Smooth muscle cell (in vitro differentiated cells): Measurements from ENCODE around the gene TM4SF1. TPM values are rescaled to one million over a fixed set of nuclear protein-coding genes. Genes with fewer than 3 reads are reported as not detected.
A peak's percentile ranks its signal among the peaks of the same experiment; 100 is the strongest.

ENCODE experiments used
- DNase-seq: peaks from one replicate; lab custom pipeline; 2025; ENCODE audit not compliant: unreplicated experiment; lab: John Stamatoyannopoulos, UW
- H2AFZ ChIP-seq: fragments of 200-600 bp; sonication (generic); 2 replicates; pipeline ENCODE4 v1.6.0; 2016; ENCODE audit warnings: antibody characterized with exemption, low read depth, mild to moderate bottlenecking
- H3F3A ChIP-seq: fragments of 200-600 bp; sonication (generic); 2 replicates; pipeline ENCODE4 v1.6.0; 2017; ENCODE audit warnings: antibody characterized with exemption, low read depth
- H3K27ac ChIP-seq: fragments of 200-600 bp; sonication (generic); 2 replicates; pipeline ENCODE4 v1.5.1; 2016; ENCODE audit warnings: low read depth, mild to moderate bottlenecking
- H3K27me3 ChIP-seq: fragments of 200-600 bp; sonication (generic); 2 replicates; pipeline ENCODE4 v1.6.1; 2016; ENCODE audit warnings: low read depth, mild to moderate bottlenecking
- H3K36me3 ChIP-seq: fragments of 200-600 bp; sonication (generic); 2 replicates; pipeline ENCODE4 v1.5.1; 2016; ENCODE audit warnings: low read depth
- H3K4me1 ChIP-seq: fragments of 200-600 bp; sonication (generic); 2 replicates; pipeline ENCODE4 v1.5.1; 2016; ENCODE audit warnings: low read depth
- H3K4me2 ChIP-seq: fragments of 200-600 bp; sonication (generic); 2 replicates; pipeline ENCODE4 v1.6.0; 2016; ENCODE audit warnings: mild to moderate bottlenecking
- H3K4me3 ChIP-seq: fragments of 200-600 bp; sonication (generic); 2 replicates; pipeline ENCODE4 v1.5.1; 2016; ENCODE audit warnings: mild to moderate bottlenecking
- H3K79me2 ChIP-seq: fragments of 200-600 bp; sonication (generic); 2 replicates; pipeline ENCODE4 v1.6.0; 2016; ENCODE audit warnings: low read depth, mild to moderate bottlenecking
- H3K9ac ChIP-seq: fragments of 200-600 bp; sonication (generic); 2 replicates; pipeline ENCODE4 v1.6.0; 2016; ENCODE audit warnings: low read depth
- H3K9me3 ChIP-seq: fragments of 200-600 bp; sonication (generic); replicated peaks from 2 replicates; pipeline ENCODE4 v1.5.1; 2016; ENCODE audit warnings: low read depth
- H4K20me1 ChIP-seq: fragments of 200-600 bp; sonication (generic); 2 replicates; pipeline ENCODE4 v1.6.0; 2016; ENCODE audit warnings: low read depth
- CTCF ChIP-seq: fragments of 200-600 bp; sonication (generic); IDR thresholded peaks from 2 replicates; pipeline ENCODE4 v1.5.1; 2017; ENCODE audit warnings: borderline replicate concordance, mild to moderate bottlenecking, antibody characterized with exemption; ENCODE audit not compliant: insufficient read depth, poor library complexity, severe bottlenecking
- WGBS: methylation state at CpG from one replicate; pipeline ENCODE4 v1.1.7; 2016; ENCODE audit warnings: low lambda C conversion rate; 5-methylcytosine and 5-hydroxymethylcytosine counted together
- polyA plus RNA-seq: library from polyadenylated mRNA; unstranded; fragments of >200 nt; fragmentation: Nextera tagmentation; extraction: Ambion mirVana; gene quantifications from 2 replicates; pipeline ENCODE4 v1.2.1, GENCODE V29; 2016
- total RNA-seq: library from RNA; depleted of rRNA; stranded (reverse); fragments of >200 nt; gene quantifications from 2 replicates; pipeline ENCODE4 v1.2.3, GENCODE V29; 2014

The TM4SF1 gene
- total and polyA plus RNA-seq, 2 experiments from 2014 or later = 37.5 to 134 TPM

- no peaks in the 10 kb centered on the region for H3K79me2 ChIP-seq
- no peaks in the 10 kb centered on the region for H3K27me3 ChIP-seq
- no peaks in the 10 kb centered on the region for H3K36me3 ChIP-seq
- WGBS = 90% methylated on average over 2 of the region's 2 CpGs
- no peak overlapping the region for H3K27ac ChIP-seq
- DNase-seq = no peak
- H3K4me2 ChIP-seq = no peak overlapping the region
- no peak overlapping the region for H3K4me3 ChIP-seq
- TF ChIP-seq CTCF = no peak
- H3K9me3 ChIP-seq = no peaks in the 10 kb centered on the region
- H3F3A ChIP-seq = no peaks in the 10 kb centered on the region
- H3K4me1 ChIP-seq = no peaks in the 10 kb centered on the region
- H4K20me1 ChIP-seq = no peaks in the 10 kb centered on the region
- no peak overlapping the region for H3K9ac ChIP-seq
- H2AFZ ChIP-seq = no peak overlapping the region
Measured at GRCh38 chr3:149401926-149402310, 24.5 kb upstream of the TM4SF1 start.

- no peak overlapping the region for H2AFZ ChIP-seq
- no peak for DNase-seq
Measured at GRCh38 chr3:149401212-149401925, 23.9 kb upstream of the TM4SF1 start.

GRCh38 chr3:149400645-149401044 lies 23.2 kb upstream of the TM4SF1 start:
- TF ChIP-seq CTCF = no peak
- Histone ChIP-seq H4K20me1 (no peaks in the 10 kb centered on the region), H3K9ac (no peak overlapping the region), H2AFZ (no peak overlapping the region), H3K4me2 (no peak overlapping the region), H3K27ac (no peak overlapping the region), H3K79me2 (no peaks in the 10 kb centered on the region), H3K4me3 (peak overlapping the region; percentile 9), H3K9me3 (no peaks in the 10 kb centered on the region), H3K4me1 (peaks cover 1% of the 10 kb centered on the region), H3K27me3 (no peaks in the 10 kb centered on the region), H3F3A (no peaks in the 10 kb centered on the region), H3K36me3 (no peaks in the 10 kb centered on the region)
- DNase-seq = no peak

More at GRCh38 chr3:149401212-149401925, 23.9 kb upstream of the TM4SF1 start:
- H3K27ac ChIP-seq = no peak overlapping the region
- 59% methylated on average over 3 of the region's 3 CpGs for WGBS
- no peaks in the 10 kb centered on the region for H3K36me3 ChIP-seq
- no peak for TF ChIP-seq CTCF
- H3K27me3 ChIP-seq = no peaks in the 10 kb centered on the region
- H3K4me3 ChIP-seq = peak overlapping the region; percentile 9
- no peak overlapping the region for H3K4me2 ChIP-seq
- no peaks in the 10 kb centered on the region for H4K20me1 ChIP-seq
- no peaks in the 10 kb centered on the region for H3K4me1 ChIP-seq
- no peaks in the 10 kb centered on the region for H3K79me2 ChIP-seq
- H3F3A ChIP-seq = no peaks in the 10 kb centered on the region
- no peak overlapping the region for H3K9ac ChIP-seq
- no peaks in the 10 kb centered on the region for H3K9me3 ChIP-seq

- H3K9me3 ChIP-seq = no peaks in the 10 kb centered on the region
- no peak for DNase-seq
- H4K20me1 ChIP-seq = no peaks in the 10 kb centered on the region
- no peaks in the 10 kb centered on the region for H3K79me2 ChIP-seq
- H2AFZ ChIP-seq = no peak overlapping the region
- peaks cover 6% of the 10 kb centered on the region for H3K4me1 ChIP-seq
- H3K4me2 ChIP-seq = no peak overlapping the region
- H3K27me3 ChIP-seq = no peaks in the 10 kb centered on the region
- H3K4me3 ChIP-seq = no peak overlapping the region
- 94% methylated on average over 1 of the region's 1 CpG for WGBS
- no peak overlapping the region for H3K27ac ChIP-seq
- TF ChIP-seq CTCF = no peak
- H3K36me3 ChIP-seq = no peaks in the 10 kb centered on the region
- H3K9ac ChIP-seq = no peak overlapping the region
- H3F3A ChIP-seq = peaks cover 4% of the 10 kb centered on the region
Measured at GRCh38 chr3:149398296-149398695, 20.8 kb upstream of the TM4SF1 start.
